ENCODE measurements around the gene CIAO1.

GRCh38 chr2:96241900-96242611 is 24.0 kb upstream of the CIAO1 start:
- no peak for TF ChIP-seq CTCF (IDR thresholded peaks at IDR 0.05)
- TF ChIP-seq POLR2A (IDR thresholded peaks at IDR 0.05): no peak

Data from testis (tissue), 2 donors.